Glutamatergic neuron (in vitro differentiated cells): ENCODE measurements around the gene SHROOM2. TPM values are rescaled to one million over a fixed set of nuclear protein-coding genes. Genes with fewer than 3 reads are reported as not detected.

Experiments used
- DNase-seq: peaks from one replicate; pipeline ENCODE4 v3.0.0; 2022
- H3K27ac Mint-ChIP-seq: one replicate; pipeline ENCODE4 v1.8.0; 2020; ENCODE audit warnings: mild to moderate bottlenecking, mixed read lengths, inconsistent platforms; ENCODE audit not compliant: unreplicated experiment
- H3K27me3 Mint-ChIP-seq: one replicate; pipeline ENCODE4 v1.8.0; 2020; ENCODE audit warnings: mild to moderate bottlenecking, moderate library complexity, mixed read lengths, inconsistent platforms; ENCODE audit not compliant: unreplicated experiment
- H3K36me3 Mint-ChIP-seq: one replicate; pipeline ENCODE4 v1.8.0; 2020; ENCODE audit warnings: mild to moderate bottlenecking, mixed read lengths, inconsistent platforms; ENCODE audit not compliant: unreplicated experiment
- H3K4me1 Mint-ChIP-seq: one replicate; pipeline ENCODE4 v1.8.0; 2020; ENCODE audit warnings: mild to moderate bottlenecking, low read depth, mixed read lengths, inconsistent platforms; ENCODE audit not compliant: unreplicated experiment
- H3K4me3 Mint-ChIP-seq: one replicate; pipeline ENCODE4 v1.8.0; 2020; ENCODE audit warnings: mild to moderate bottlenecking, mixed read lengths, inconsistent platforms; ENCODE audit not compliant: unreplicated experiment
- H3K9me3 Mint-ChIP-seq: one replicate; pipeline ENCODE4 v1.8.0; 2020; ENCODE audit warnings: mild to moderate bottlenecking, moderate library complexity, mixed read lengths, inconsistent platforms; ENCODE audit not compliant: unreplicated experiment
- total RNA-seq: library from RNA; stranded (reverse); fragmentation: NEBNext Ultra II Directional; extraction: Animal tissue kit (Norgen Biotek cat#: 25700); gene quantifications from one replicate; pipeline ENCODE4 v1.2.1, GENCODE V29; 2021; ENCODE audit not compliant: unreplicated experiment
- TF ChIP-seq, protein P1 (sequence below): fragments of 200-600 bp; sonication (generic); IDR thresholded peaks from one replicate; pipeline ENCODE4 v1.5.0; 2021; ENCODE audit not compliant: partially characterized antibody, unreplicated experiment

Gene SHROOM2
- total RNA-seq, 1 donor from 2014 or later, result 3.1 TPM

DNA sequence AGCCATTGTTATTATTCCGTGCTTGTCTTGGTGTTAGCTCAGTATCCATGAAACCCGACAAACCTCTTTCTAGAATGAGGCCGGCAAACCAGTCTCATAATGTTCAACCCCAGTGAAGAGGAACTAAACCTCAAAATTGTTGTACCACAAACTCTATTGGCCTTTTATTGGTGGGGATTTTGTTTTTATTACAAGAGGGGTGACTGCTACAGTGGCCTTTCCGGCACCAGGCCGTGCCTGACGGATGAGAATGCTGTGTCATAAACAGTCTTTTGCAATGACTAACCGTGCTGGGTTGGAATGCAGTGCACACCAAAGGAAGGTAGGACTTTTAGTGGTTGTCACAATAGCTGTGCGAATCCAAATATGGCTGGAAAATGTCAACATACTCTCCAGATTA, 60.8 kb downstream of the SHROOM2 start:
- H3K27me3 Mint-ChIP-seq, result no peaks in the 10 kb centered on the region
- DNase-seq, result no peak
- no peak overlapping the region for H3K4me3 Mint-ChIP-seq
- no peak overlapping the region for H3K27ac Mint-ChIP-seq
- peaks cover 3% of the 10 kb centered on the region for H3K4me1 Mint-ChIP-seq
- no peaks in the 10 kb centered on the region for H3K36me3 Mint-ChIP-seq
- peaks cover 1% of the 10 kb centered on the region for H3K9me3 Mint-ChIP-seq
- TF ChIP-seq, protein P1, sequence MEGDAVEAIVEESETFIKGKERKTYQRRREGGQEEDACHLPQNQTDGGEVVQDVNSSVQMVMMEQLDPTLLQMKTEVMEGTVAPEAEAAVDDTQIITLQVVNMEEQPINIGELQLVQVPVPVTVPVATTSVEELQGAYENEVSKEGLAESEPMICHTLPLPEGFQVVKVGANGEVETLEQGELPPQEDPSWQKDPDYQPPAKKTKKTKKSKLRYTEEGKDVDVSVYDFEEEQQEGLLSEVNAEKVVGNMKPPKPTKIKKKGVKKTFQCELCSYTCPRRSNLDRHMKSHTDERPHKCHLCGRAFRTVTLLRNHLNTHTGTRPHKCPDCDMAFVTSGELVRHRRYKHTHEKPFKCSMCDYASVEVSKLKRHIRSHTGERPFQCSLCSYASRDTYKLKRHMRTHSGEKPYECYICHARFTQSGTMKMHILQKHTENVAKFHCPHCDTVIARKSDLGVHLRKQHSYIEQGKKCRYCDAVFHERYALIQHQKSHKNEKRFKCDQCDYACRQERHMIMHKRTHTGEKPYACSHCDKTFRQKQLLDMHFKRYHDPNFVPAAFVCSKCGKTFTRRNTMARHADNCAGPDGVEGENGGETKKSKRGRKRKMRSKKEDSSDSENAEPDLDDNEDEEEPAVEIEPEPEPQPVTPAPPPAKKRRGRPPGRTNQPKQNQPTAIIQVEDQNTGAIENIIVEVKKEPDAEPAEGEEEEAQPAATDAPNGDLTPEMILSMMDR, result no peak

DNA sequence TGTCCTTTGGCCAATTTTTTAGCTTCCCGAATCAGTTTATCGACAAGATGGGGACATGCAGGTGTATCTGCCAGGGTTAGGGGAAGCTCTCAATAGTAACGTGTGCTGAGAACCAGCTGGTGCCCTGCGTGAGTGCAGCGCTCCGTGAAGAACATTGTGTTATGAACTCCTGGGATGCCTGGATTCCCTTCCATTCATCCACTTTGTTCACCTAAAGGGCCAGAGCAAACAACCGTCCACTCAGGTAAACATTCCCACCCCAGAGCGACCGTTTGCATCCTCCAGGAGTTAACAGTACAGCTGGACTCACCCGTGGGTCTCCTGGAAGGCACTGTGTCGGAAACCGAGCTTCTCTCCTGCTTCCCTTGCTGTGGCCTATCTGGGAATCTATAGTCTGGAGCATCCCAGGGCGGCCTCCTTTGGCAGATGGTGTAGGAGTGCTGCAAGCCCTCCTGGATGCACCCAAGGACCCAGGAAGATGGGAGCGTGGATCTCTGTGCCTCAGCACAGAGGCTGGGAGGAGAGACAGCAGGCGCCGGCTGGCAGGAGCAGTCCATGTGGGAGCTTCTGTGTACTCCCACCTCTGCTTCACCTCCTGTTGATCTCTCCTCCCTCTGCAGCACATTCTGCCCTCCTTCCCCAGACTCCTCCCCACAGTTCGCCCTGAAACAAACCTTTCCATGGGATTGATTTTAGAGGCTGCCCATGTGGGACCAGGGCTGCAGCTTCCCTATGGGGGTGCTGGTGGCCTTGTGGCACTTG, 62.7 kb downstream of the SHROOM2 start:
- Mint-ChIP-seq H3K27me3 (no peaks in the 10 kb centered on the region), H3K4me3 (no peak overlapping the region), H3K9me3 (peaks cover 1% of the 10 kb centered on the region), H3K36me3 (no peaks in the 10 kb centered on the region), H3K4me1 (peaks cover 3% of the 10 kb centered on the region), H3K27ac (no peak overlapping the region)
- no peak for DNase-seq
- TF ChIP-seq, protein P1, result no peak

DNA sequence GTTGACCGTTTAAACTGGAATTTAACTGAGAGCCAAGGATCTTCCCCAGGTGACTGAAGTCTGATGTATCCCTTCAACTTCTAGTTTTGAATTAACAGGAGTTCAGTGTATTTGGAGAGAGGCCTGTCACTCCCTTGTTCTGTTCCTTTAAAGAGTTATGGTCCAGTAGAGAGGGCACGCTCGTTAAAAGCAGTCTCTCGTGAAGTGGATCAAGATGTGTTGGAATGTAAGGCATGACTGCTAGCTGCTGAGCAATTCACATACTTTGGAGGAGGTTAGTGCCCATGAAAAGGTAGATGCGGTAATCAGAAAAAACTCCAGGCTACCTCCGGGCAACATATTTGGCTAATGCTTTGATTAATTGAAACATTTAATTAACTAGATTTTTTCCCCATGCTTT, 65.7 kb downstream of the SHROOM2 start:
- Mint-ChIP-seq H3K36me3 (no peaks in the 10 kb centered on the region), H3K27me3 (no peaks in the 10 kb centered on the region), H3K9me3 (peaks cover 1% of the 10 kb centered on the region), H3K4me1 (peaks cover 3% of the 10 kb centered on the region), H3K4me3 (no peak overlapping the region), H3K27ac (no peak overlapping the region)
- no peak for DNase-seq
- TF ChIP-seq, protein P1, result no peak

DNA sequence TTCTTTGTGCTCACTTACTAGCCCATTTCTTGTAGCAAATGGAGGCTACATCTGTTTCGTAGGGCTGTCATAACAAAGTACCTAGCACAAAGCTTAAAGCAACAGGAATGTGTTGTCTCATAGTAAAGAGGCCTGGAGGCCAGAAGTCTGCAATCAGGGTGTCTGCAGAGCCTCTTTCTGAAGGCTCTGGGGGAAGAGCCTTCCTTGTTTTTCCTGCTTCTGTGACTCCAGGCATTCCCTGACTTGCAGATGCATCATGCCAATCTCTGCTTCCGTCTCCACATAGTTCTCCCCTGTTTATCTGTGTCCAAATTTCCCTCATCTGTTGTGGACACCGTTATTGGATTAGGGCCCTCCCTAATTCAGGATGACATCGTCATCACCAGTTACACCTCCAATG, 67.1 kb downstream of the SHROOM2 start:
- Mint-ChIP-seq H3K27me3 (no peaks in the 10 kb centered on the region), H3K27ac (no peak overlapping the region), H3K4me1 (peaks cover 3% of the 10 kb centered on the region), H3K4me3 (no peak overlapping the region), H3K36me3 (no peaks in the 10 kb centered on the region), H3K9me3 (no peaks in the 10 kb centered on the region)
- TF ChIP-seq, protein P1, result no peak
- DNase-seq, result no peak

DNA sequence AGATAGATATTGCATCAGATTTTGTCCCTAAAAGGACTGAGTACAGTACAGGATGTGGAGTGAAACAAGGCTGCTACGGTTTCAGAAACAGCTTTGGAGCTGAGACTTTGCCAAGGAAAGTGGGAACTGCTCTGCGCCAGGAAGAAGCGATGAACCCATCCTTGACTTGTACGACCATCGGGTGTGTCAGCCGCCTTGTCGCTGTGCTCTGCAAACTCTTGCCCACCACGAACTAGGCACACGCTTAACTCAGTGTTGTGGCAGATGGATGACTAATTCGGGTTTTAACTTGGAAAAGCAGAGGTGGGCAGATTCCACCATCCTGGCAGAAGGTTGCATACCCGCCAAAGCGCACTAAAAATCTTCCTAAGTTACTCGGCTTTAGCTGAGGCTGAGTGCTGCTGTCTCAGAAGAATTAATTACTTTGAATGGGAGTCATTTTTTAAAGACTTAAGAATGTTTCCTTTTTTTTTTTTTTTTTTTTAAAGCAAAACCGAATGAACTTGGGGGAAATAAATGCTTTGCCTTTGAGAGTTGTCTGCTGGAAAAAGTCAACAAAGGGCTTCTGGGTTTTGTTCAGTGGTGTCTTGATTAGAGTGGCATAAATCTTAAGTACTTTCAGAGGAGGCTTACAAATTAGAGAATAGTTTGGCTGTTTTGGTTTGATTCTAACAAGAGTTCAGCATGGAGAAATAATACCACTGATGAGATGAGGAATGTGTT, 69.5 kb downstream of the SHROOM2 start:
- TF ChIP-seq, protein P1, result no peak
- H3K4me1 Mint-ChIP-seq, result no peaks in the 10 kb centered on the region
- H3K4me3 Mint-ChIP-seq, result no peak overlapping the region
- H3K27ac Mint-ChIP-seq, result no peak overlapping the region
- peaks cover 2% of the 10 kb centered on the region for H3K27me3 Mint-ChIP-seq
- no peaks in the 10 kb centered on the region for H3K9me3 Mint-ChIP-seq
- DNase-seq, result no peak
- no peaks in the 10 kb centered on the region for H3K36me3 Mint-ChIP-seq
